Endothelial cell (in vitro differentiated cells): ENCODE data around the gene ING1. TPM values are rescaled to one million over a fixed set of nuclear protein-coding genes. Genes with fewer than 3 reads are reported as not detected.

Experiments used
- DNase-seq: peaks from one replicate; pipeline ENCODE4 v3.0.0; 2021; ENCODE audit warnings: low spot score
- H3K27ac Mint-ChIP-seq: one replicate; pipeline ENCODE4 v1.8.0; 2021; ENCODE audit warnings: mixed read lengths, inconsistent platforms; ENCODE audit not compliant: unreplicated experiment
- H3K27me3 Mint-ChIP-seq: one replicate; pipeline ENCODE4 v1.8.0; 2021; ENCODE audit warnings: mild to moderate bottlenecking, moderate library complexity, mixed read lengths, inconsistent platforms; ENCODE audit not compliant: unreplicated experiment
- H3K36me3 Mint-ChIP-seq: one replicate; pipeline ENCODE4 v1.8.0; 2021; ENCODE audit warnings: mild to moderate bottlenecking, low read depth, mixed read lengths, inconsistent platforms; ENCODE audit not compliant: unreplicated experiment
- H3K4me1 Mint-ChIP-seq: one replicate; pipeline ENCODE4 v1.8.0; 2021; ENCODE audit warnings: mild to moderate bottlenecking, mixed read lengths, inconsistent platforms; ENCODE audit not compliant: unreplicated experiment
- H3K4me3 Mint-ChIP-seq: one replicate; pipeline ENCODE4 v1.8.0; 2021; ENCODE audit warnings: mild to moderate bottlenecking, mixed read lengths, inconsistent platforms; ENCODE audit not compliant: unreplicated experiment
- H3K9me3 Mint-ChIP-seq: one replicate; pipeline ENCODE4 v1.8.0; 2021; ENCODE audit warnings: mixed read lengths, inconsistent platforms; ENCODE audit not compliant: unreplicated experiment
- CTCF ChIP-seq: fragments of 200-600 bp; sonication (generic); IDR thresholded peaks from one replicate; pipeline ENCODE4 v1.5.0; 2021; ENCODE audit warnings: antibody characterized with exemption; ENCODE audit not compliant: unreplicated experiment
- long read RNA-seq: library from polyadenylated mRNA; unstranded; transcript quantifications from one replicate; pipeline ENCODE4 v2.0.0, GENCODE V29; 2020; ENCODE audit not compliant: unreplicated experiment
- total RNA-seq: library from RNA; stranded (reverse); fragmentation: NEBNext Ultra II Directional; extraction: Animal tissue kit (Norgen Biotek cat#: 25700); gene quantifications from one replicate; pipeline ENCODE4 v1.2.1, GENCODE V29; 2021; ENCODE audit not compliant: unreplicated experiment

The ING1 gene
- total RNA-seq, result 9.9 TPM
- long read RNA-seq, full-length matches to known transcripts, result 7 of 8 reads
- long read RNA-seq, partial matches to known transcripts, result 0 of 8 reads
- long read RNA-seq, other reads (novel, unspliced or antisense), result 1 of 8 reads

- Mint-ChIP-seq H3K27me3 (peaks cover 17% of the 10 kb centered on the region), H3K4me3 (peak within 1 kb of the TSS; percentile 98), H3K9me3 (no peaks in the 10 kb centered on the region), H3K27ac (peak within 1 kb of the TSS; percentile 94), H3K36me3 (peaks cover 10% of the 10 kb centered on the region), H3K4me1 (peaks cover 25% of the 10 kb centered on the region)
- no peak for TF ChIP-seq CTCF
- DNase-seq, result no peak
Observed at GRCh38 chr13:110713642-110713952, at the start of gene ING1. Gene ING1, plus strand, starts transcription at chr13:110713700. Its CDS starts 450 bp downstream, at chr13:110714150.

- no peaks in the 10 kb centered on the region for H3K9me3 Mint-ChIP-seq
- no peak for TF ChIP-seq CTCF
- no peak overlapping the region for H3K4me3 Mint-ChIP-seq
- no peaks in the 10 kb centered on the region for H3K4me1 Mint-ChIP-seq
- peaks cover 5% of the 10 kb centered on the region for H3K27me3 Mint-ChIP-seq
- no peak overlapping the region for H3K27ac Mint-ChIP-seq
- no peak for DNase-seq
- peaks cover 64% of the 10 kb centered on the region for H3K36me3 Mint-ChIP-seq
Observed at GRCh38 chr13:110664041-110664440, 49.5 kb upstream of the ING1 start.

GRCh38 chr13:110664673-110665072 lies 48.8 kb upstream of the ING1 start:
- no peak for TF ChIP-seq CTCF
- no peaks in the 10 kb centered on the region for H3K9me3 Mint-ChIP-seq
- peaks cover 5% of the 10 kb centered on the region for H3K27me3 Mint-ChIP-seq
- no peaks in the 10 kb centered on the region for H3K4me1 Mint-ChIP-seq
- no peak overlapping the region for H3K27ac Mint-ChIP-seq
- peaks cover 64% of the 10 kb centered on the region for H3K36me3 Mint-ChIP-seq
- no peak for DNase-seq
- H3K4me3 Mint-ChIP-seq, result no peak overlapping the region

- Mint-ChIP-seq H3K27ac (no peak overlapping the region), H3K27me3 (peaks cover 5% of the 10 kb centered on the region), H3K36me3 (peaks cover 58% of the 10 kb centered on the region), H3K9me3 (no peaks in the 10 kb centered on the region), H3K4me1 (no peaks in the 10 kb centered on the region), H3K4me3 (no peak overlapping the region)
- TF ChIP-seq CTCF, result no peak
- DNase-seq, result no peak
Observed at GRCh38 chr13:110665491-110666254, 47.8 kb upstream of the ING1 start.

- H3K27me3 Mint-ChIP-seq, result peaks cover 7% of the 10 kb centered on the region
- no peak for TF ChIP-seq CTCF
- no peaks in the 10 kb centered on the region for H3K4me1 Mint-ChIP-seq
- no peak for DNase-seq
- H3K36me3 Mint-ChIP-seq, result peaks cover 61% of the 10 kb centered on the region
- no peaks in the 10 kb centered on the region for H3K9me3 Mint-ChIP-seq
- H3K27ac Mint-ChIP-seq, result no peak overlapping the region
- H3K4me3 Mint-ChIP-seq, result no peak overlapping the region
Observed at GRCh38 chr13:110666255-110666533, 47.3 kb upstream of the ING1 start.
